HG02840 (cell line): ENCODE data around the gene MYO7A.
"Not testable (repeated sequence)": the region's sequence is repeated elsewhere in the genome, so short reads cannot be mapped to it uniquely, and the experiment has no call there.

Source experiments
- ATAC-seq: cut with Tn5 transposase; IDR thresholded peaks from one replicate; pipeline ENCODE4 v1.9.1; 2021; ENCODE audit warnings: mild to moderate bottlenecking, moderate library complexity, moderate number of reproducible peaks; ENCODE audit not compliant: unreplicated experiment, low FRiP score

Gene MYO7A

GRCh38 chr11:77092382-77092781 is 35.7 kb upstream of the MYO7A start:
- no peak for ATAC-seq

- no peak for ATAC-seq
These were observed 34.8 kb upstream of the MYO7A start for GRCh38 chr11:77093056-77093891.

DNA sequence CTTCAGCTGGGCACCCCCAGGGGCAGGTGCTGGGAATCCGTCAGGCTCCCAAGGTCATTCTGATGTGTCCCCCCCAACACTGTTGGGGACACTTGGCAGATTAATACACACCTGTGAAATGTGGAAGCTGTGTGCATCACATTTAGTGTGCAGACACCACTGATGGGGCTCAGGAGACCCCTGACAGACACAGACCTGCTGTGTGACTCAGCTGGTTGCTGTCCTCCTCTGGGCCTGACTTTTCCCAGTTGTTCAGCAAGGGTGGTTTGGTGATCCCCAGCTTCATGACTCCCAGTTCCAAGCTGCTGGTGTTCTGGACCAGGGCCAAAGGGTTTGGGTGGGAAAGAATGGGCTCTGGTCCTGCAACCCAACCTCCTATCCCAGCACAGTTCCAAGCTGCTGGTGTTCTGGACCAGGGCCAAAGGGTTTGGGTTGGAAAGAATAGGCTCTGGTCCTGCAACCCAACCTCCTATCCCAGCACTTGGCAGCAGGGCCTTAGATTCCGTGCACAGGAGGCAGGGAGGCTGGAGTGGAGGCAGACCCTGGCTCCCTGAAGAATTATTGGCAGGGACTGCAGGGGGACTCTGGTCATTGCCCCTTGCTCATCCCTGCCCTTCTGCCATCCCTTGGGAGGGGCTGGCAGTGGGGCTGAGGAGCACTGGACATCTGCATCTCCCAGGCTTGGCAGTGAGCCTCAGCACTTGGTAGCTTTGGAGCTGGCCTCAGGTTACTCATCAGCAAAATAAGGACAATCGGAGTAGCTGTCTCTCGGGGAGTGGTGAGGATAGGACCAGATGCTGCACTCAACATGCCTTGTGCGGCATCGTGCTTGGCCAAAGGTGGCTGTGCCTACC is 33.8 kb upstream of the MYO7A start:
- ATAC-seq = no peak

- ATAC-seq = no peak
These were observed 33.1 kb upstream of the MYO7A start for GRCh38 chr11:77094841-77095365.

DNA sequence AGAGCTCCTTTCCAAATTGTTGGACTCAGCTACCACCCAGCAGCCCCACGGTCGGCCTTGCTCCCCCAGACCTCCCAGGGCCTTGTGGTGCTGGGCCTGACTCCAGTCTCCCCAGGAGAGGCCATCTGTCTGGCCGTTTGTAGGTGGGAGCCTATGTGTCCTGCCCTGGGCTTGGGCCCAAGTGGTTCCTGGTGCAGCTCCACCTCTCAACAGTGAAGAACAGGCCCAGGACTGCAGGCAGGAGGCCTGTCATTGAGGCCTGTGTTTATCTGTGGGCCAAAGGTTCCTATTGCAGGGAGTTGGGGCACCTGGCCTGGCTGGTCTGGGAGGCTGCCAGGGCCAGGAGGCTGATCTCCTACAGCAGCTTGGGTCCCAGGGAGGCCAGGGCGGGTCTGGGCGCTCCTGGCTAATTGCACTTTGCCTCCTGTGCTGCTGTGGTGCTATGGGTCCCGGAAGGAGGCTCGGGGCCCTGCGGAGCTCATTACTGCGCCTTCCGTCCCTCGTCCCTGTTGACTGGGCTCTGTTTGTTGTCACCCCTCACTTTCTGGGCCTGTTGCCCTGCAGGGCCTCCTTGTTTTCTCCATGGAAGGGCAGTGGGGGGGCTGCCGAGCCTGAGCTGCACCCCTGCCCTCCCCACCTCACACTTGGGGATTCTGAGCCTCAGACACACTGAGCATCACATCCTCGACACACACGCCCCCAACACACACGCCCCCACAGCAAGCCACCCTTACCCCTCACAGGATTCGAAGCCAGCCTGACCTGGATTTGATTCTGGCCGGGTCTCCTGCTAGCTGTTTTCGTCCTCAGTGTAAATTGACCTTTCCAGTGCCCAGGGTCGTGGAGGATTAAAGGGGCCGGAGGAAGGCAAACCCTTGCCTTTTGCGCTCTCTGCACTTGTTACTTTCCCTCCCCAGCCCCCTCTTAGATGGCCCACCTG is 32.2 kb upstream of the MYO7A start:
- ATAC-seq = no peak

DNA sequence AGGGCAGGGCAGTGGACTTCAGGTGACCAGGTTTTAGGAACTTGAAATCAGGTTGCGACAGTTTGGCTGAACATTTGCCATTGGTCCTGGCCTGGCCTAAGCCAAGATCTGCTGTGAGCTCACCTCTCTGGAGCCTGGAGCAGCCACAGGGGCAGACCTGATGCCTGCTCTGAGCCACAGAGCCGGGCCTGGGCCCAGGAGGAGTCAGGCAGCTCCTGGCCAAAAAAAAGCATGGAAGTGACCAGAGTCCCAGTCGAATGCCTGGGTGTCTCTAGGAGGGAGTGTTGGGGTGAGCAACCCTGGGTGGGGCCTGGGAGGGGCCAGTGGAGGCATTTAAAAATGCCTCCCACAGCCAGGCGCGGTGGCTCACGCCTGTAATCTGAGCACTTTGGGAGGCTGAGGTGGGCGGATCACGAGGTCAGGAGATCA is 31.4 kb upstream of the MYO7A start:
- no peak for ATAC-seq

DNA sequence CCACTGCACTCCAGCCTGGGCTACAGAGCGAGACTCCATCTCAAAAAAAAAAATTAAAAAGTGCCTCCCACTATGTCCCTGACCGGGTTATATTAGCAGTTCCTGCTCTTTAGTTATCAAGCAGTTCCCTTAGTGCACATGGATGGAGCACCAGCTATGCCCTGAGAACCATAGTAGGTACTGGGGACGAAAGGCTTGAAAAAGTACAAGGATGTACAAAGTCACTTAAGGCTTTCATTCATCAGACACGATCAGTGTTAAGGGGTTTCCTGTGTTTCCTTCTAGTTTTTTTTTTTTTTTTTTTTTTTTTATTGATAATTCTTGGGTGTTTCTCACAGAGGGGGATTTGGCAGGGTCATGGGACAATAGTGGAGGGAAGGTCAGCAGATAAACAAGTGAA is 30.9 kb upstream of the MYO7A start:
- ATAC-seq = not testable (repeated sequence)

- no peak for ATAC-seq
These were observed 27.6 kb upstream of the MYO7A start for GRCh38 chr11:77100166-77101042.

DNA sequence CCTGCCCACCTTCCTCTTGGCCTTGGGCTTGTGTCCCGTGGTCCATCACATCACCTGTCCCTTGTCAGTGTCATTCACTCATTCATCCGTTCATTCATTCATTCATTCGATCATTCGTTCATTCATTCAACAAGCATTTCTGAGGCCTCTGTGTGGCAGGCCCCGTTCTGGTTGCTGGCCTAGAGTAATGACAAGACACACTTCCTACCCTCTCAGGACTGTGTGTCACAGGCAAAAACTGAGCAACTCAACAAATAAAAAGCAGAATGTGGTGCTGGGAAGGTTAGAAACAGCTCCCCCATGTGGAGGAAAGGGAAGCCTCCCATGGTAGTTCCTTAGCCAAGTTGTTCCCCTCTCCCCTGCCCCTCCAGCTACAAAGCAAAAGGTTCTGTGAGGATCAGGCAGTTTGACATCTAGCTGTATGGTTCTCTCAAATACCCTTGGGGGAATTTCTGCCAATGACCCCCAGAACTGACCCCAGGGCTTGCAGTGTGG is 27.0 kb upstream of the MYO7A start:
- no peak for ATAC-seq

DNA sequence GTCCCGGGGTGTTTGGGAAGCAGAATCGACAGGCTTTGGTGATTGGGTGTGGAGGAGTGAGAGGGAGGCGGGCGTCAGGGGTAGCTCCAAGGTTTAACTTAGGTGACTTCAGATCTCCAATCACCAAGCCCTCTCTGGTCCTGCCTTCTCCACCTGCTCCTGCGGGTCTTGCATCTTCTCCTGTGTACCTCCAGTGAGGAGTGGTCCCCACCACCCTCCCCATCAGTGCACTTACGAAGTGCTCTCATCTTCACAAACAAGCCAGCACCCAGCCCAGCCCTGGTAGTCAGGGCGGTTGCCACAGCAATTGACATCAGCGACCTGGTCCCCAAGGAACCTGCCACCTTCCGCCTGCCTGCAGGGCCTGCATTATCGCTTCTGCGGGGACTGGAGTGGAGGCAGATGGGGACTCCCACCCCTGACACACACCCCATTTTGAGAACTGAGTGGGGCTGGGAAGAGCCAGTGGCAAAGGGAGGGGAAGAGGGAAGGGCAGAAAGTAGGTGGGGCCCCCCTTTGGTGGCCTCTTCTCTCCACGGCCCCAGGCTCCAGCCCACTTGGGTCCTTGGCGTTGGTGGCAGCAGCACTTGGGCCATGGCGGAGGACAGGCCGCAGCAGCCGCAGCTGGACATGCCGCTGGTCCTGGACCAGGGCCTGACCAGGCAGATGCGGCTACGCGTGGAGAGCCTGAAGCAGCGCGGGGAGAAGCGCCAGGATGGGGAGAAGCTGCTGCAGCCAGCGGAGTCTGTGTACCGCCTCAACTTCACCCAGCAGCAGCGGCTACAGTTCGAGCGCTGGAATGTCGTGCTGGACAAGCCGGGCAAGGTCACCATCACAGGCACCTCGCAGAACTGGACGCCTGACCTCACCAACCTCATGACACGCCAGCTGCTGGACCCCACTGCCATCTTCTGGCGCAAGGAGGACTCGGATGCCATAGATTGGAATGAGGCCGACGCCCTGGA is 25.5 kb upstream of the MYO7A start, which contains the start of gene OMP:
TSS of gene OMP (plus strand) at position 595 of the 965 bp plus-strand sequence. CDS start at position 595, 0 bp downstream.
- ATAC-seq = no peak

GRCh38 chr11:77103319-77103718 is 24.7 kb upstream of the MYO7A start:
- no peak for ATAC-seq

DNA sequence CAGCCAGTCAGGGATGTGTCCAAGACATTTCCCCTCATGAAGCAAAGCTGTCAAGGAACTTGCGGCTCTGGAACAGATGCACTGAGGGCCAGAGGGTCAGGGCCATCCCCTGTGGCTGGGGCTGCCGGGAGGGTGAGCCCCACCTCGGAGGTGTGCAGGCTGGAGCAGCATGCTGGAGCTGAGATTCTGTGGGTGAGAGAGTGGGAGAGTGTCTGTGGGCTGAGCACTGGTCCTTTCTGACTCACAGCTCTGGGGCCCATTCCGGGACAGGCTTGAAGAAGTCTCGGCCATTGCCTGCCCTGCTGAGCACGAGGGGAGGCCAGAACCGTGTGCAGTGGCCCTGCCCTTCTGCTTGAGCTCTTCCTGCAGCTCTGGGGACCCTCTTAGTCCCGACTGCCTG is 23.3 kb upstream of the MYO7A start:
- ATAC-seq = no peak

GRCh38 chr11:77106321-77106720 is 21.7 kb upstream of the MYO7A start:
- no peak for ATAC-seq

GRCh38 chr11:77106759-77107158 is 21.3 kb upstream of the MYO7A start:
- no peak for ATAC-seq

- no peak for ATAC-seq
These were observed 20.1 kb upstream of the MYO7A start for GRCh38 chr11:77107950-77108349.

GRCh38 chr11:77108436-77108835 is 19.6 kb upstream of the MYO7A start:
- no peak for ATAC-seq

GRCh38 chr11:77109236-77110019 is 18.6 kb upstream of the MYO7A start:
- no peak for ATAC-seq
